SW480 (cell line): Measurements from ENCODE around the gene NFATC2IP.

Experiments used
- DNase-seq: peaks from one replicate; pipeline ENCODE4 v3.0.0-alpha.2; 2016; ENCODE audit warnings: low spot score

The NFATC2IP gene

DNA sequence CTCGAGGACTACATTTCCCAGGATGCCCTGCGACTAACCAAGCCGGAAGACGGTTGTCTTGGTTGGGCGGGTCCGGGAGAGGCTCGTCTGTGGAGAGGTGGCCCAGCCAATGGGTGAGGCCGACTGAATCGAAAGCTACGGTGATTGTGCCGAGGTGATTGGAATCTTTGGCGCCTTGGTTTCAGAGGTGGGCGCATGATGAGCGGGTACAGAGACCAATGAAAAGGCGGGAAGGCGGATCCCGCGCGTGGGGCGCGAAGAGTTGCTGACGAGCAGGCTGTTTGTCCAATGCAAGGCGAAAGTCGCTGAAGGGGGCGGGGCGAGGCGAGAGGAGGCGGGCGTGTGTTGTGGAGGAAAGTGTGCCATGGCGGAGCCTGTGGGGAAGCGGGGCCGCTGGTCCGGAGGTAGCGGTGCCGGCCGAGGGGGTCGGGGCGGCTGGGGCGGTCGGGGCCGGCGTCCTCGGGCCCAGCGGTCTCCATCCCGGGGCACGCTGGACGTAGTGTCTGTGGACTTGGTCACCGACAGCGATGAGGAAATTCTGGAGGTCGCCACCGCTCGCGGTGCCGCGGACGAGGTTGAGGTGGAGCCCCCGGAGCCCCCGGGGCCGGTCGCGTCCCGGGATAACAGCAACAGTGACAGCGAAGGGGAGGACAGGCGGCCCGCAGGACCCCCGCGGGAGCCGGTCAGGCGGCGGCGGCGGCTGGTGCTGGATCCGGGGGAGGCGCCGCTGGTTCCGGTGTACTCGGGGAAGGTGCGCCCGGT, at the start of gene NFATC2IP:
NFATC2IP (plus strand) TSS at position 290 of the 762 bp plus-strand sequence; CDS start at position 365, 75 bp downstream.
- DNase-seq, result peak; percentile 99

DNA sequence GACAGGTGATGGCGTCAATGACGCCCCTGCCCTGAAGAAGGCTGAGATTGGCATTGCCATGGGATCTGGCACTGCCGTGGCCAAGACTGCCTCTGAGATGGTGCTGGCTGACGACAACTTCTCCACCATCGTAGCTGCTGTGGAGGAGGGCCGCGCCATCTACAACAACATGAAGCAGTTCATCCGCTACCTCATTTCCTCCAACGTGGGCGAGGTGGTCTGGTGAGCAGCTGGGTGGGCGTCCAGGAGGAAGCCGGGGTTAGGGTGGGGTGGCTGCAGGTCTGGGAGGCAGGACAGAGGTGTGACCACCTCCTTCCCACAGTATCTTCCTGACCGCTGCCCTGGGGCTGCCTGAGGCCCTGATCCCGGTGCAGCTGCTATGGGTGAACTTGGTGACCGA, 48.9 kb upstream of the NFATC2IP start:
- DNase-seq, result no peak

- no peak for DNase-seq
Measured at GRCh38 chr16:28902909-28903308, 47.8 kb upstream of the NFATC2IP start.

DNA sequence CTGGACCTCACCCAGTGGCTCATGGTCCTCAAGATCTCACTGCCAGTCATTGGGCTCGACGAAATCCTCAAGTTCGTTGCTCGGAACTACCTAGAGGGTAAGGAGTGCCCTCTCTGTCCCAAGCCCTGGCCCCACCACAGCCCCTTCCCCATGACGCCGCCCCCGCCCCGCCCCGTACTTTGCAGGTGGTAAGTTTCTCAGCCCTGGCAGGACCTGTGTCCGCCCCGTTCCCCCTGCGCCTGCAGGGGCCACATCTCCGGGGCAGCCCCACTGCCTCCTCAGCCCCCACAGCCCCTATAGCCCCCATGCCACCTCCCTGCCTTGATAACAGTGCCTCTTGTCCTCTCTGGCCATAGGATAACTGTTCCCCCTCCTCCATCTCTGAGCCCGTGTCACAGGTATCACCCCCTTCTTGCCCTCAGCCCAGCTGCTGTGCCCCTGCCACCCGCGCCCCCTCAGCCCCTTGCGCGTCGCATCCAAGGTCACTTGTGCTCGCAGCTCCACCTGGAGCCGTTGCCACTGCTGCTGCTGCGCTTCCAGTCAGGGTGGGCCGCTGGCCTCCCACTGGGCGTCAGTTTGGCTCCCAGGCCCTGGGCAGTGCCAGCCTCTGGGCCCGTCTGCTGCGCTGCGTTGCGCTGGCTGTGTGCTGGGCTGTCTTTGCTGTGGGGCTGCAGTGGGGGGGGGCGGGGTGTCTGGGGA, 47.2 kb upstream of the NFATC2IP start:
- no peak for DNase-seq

DNA sequence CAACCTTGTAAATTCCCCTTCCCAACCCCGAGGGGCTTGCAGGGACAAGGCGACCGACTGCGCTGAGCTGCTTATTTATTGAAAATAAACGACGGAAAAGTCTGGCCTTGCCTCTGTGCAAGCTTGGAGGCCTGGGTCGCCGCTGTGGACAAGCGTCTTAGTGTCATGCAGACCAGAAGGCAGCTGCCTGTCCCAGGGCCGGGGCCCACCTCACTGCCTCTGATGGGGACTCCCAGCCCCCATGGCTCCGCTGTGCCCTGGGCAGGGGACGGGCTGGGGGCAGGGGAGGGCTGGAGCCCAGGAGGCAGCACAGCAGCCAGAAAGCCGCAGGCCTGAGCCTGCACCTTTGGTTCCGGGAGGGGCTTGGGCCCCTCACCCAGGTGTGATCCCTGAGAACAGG, 46.4 kb upstream of the NFATC2IP start:
- DNase-seq, result no peak

- no peak for DNase-seq
Measured at GRCh38 chr16:28904828-28905227, 45.9 kb upstream of the NFATC2IP start.

GRCh38 chr16:28905229-28905754, 45.4 kb upstream of the NFATC2IP start:
- no peak for DNase-seq

- DNase-seq, result no peak
Measured at GRCh38 chr16:28905800-28906372, 44.9 kb upstream of the NFATC2IP start.

- no peak for DNase-seq
Measured at GRCh38 chr16:28910086-28911031, 40.4 kb upstream of the NFATC2IP start.

GRCh38 chr16:28912558-28912957, 38.2 kb upstream of the NFATC2IP start:
- no peak for DNase-seq

DNA sequence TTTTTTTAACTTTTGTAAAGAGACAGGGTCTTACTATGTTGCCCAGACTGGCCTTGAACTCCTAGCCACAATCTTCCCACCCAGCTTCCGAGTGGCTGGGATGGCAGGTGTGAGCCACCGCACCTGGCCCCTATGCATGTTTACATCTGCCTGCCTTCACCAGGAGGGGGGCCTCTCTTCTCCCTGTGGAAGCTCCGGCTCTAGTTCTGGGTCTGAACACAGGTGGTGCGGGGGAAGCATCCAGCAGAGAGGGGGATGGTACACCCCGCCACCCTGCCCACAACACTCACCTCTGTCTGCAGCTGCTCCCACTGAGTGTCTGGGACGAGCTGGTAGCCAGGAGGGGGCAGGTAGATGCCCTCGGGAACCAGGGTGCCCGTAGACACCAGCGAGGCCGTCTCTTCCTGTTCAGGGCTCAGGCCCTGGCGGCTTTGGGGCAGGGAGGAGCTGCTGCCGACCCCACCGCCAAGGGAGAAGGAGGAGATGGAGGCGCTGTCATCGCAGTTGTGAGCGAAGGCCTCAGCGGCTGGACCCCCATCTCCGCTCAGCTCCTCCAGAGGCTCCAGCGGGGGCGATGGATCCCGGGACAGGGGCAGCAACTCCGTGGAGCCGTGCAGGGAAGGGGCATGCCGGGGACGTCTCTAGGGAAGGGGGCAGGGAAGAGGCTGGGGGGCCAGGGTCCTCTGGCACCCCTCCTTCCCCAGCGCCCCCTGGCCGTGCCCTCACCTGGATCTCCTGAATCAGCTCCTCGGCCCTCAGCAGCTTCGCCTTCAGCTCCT, 36.6 kb upstream of the NFATC2IP start:
- DNase-seq, result no peak

GRCh38 chr16:28915181-28915580, 35.6 kb upstream of the NFATC2IP start:
- no peak for DNase-seq

- DNase-seq, result no peak
Measured at GRCh38 chr16:28917095-28917494, 33.6 kb upstream of the NFATC2IP start.

- DNase-seq, result no peak
Measured at GRCh38 chr16:28918698-28919097, 32.0 kb upstream of the NFATC2IP start.

DNA sequence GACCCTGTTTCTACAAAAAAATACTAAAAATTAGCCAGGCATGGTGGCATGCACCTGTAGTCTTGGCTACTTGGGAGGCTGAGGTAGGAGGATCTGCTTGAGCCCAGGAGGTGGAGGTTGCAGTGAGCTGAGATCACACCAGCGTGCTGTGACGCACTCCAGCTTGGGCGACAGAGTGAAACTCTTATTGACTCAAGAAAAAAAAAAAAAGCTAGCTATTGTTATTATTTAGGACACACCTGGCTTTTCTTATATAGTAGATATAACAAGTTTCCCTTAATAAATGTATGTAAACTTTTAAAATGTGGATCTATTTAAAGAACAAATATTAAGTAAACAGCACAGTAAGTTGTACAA, 27.5 kb upstream of the NFATC2IP start:
- DNase-seq, result no peak

- peak; percentile 22 for DNase-seq
Measured at GRCh38 chr16:28923652-28924398, 26.9 kb upstream of the NFATC2IP start.

DNA sequence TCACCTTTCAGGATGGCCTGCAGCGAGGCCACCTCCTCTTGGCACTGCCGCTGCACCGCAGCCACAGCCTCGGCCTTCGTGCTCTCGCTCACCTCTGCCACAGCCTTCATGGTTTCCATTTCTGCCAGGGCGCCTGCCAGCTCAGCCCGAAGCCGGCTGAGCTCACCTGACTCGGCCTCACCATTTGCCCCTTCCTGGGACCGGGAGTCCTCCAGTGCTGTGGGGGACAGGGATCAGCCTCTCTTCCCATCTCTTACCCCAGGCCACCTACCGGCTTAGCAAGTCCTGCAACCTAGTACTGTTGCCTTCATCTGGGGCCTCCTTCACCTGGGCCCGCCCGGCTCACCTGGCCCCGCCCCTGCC, 26.4 kb upstream of the NFATC2IP start:
- no peak for DNase-seq

GRCh38 chr16:28924762-28925385, 25.9 kb upstream of the NFATC2IP start, which contains the start of gene RABEP2:
Gene RABEP2 (minus strand): TSS chr16:28925238. CDS start chr16:28925163, 75 bp downstream.
- DNase-seq, result peak; percentile 97

DNA sequence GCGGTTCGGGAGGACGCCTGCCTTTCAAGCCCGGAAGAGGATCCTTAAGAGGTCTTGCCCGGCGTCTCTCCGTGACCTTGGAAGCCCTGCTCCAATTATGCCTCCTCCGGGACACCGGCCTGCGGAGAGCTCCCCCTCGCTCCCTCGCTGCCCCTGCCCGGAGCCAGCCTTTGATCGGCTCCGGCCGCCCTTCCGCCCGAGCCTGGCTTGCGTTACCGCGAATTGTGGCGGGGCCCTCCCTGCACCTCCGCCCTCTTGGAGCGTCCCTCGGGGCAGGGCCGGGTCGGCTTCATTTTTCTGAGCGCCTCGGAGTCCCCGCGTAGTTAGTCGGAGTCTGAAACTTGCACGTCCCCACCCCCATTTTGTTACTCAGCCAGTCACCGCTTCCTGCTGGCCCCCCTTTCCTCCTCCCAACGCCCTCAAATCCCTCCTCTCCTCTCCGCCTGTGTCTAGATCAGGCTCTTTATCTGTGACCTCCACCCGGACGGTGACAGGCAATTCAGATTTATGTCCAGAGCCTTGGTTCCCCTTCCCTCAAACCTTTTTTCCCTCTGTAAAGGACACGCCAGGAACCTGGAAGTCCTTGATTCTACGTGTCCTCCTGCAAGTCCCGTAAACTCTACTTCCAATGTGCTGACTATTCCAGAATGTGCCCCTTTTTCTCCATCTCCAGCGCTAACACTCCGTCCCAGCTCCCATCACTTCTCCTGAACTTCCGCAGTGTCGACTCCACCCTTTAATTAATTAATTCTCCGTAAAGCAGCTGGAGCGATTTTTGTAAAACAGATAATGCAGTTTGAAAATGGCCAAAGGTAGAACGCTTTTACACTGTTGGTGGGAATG, 25.1 kb upstream of the NFATC2IP start:
- DNase-seq, result peak; percentile 85
